AG08396 (cell line): ENCODE results near the gene LMAN2L.

ENCODE experiments used
- DNase-seq: peaks from one replicate; pipeline ENCODE4 v3.0.0; 2012; ENCODE audit warnings: low spot score, mixed read lengths

The LMAN2L gene

GRCh38 chr2:96703021-96703751 lies 36.7 kb downstream of the LMAN2L start:
- no peak for DNase-seq

- DNase-seq, result no peak
Measured at GRCh38 chr2:96702098-96702785, 37.6 kb downstream of the LMAN2L start.

- DNase-seq, result no peak
Measured at GRCh38 chr2:96701636-96702035, 38.2 kb downstream of the LMAN2L start.

GRCh38 chr2:96700086-96700485 lies 39.8 kb downstream of the LMAN2L start:
- DNase-seq, result no peak

- DNase-seq, result no peak
Measured at GRCh38 chr2:96699621-96700020, 40.2 kb downstream of the LMAN2L start.

DNA sequence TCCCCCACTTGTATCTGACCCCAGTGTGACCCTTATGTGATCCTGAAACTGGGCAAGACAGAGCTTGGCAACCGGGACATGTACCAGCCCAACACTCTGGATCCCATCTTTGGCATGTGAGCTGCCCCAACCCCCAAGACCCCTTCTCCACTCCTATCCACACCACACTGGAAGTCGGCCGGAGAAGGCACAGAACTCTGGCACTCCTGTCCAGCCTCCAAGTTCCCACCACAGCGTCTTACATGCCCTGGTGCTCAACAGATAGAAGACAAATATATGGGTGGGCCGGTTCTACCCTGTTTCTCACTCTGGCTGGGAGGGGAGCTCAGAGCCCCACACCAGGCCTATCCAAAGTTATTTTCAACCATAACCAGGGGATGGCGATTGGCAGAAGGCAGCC lies 40.8 kb downstream of the LMAN2L start:
- DNase-seq, result no peak

GRCh38 chr2:96698221-96698861 lies 41.5 kb downstream of the LMAN2L start:
- no peak for DNase-seq

GRCh38 chr2:96697476-96697875 lies 42.4 kb downstream of the LMAN2L start:
- DNase-seq, result no peak

- DNase-seq, result no peak
Measured at GRCh38 chr2:96695602-96696001, 44.3 kb downstream of the LMAN2L start.

GRCh38 chr2:96694816-96695455 lies 44.9 kb downstream of the LMAN2L start:
- DNase-seq, result no peak

DNA sequence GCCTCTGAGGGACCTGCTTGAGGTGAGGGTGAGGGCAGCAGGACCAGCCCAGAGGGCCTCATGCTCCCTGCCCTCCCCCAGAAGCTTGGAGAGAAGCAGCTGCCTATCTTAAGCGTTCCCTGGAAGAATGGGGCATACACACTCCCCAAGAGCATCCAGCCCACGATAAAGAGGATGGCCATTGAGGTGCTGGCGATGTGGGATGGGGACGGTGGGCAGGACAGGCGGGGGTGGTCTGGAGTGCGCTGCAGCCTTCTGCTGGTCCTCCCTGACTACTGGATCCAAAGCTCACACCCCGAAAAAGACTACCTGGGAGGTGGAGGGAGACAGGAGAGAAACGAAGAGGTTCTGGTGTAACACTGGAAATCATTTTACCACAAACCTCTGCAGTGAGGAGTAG lies 45.6 kb downstream of the LMAN2L start:
- no peak for DNase-seq

DNA sequence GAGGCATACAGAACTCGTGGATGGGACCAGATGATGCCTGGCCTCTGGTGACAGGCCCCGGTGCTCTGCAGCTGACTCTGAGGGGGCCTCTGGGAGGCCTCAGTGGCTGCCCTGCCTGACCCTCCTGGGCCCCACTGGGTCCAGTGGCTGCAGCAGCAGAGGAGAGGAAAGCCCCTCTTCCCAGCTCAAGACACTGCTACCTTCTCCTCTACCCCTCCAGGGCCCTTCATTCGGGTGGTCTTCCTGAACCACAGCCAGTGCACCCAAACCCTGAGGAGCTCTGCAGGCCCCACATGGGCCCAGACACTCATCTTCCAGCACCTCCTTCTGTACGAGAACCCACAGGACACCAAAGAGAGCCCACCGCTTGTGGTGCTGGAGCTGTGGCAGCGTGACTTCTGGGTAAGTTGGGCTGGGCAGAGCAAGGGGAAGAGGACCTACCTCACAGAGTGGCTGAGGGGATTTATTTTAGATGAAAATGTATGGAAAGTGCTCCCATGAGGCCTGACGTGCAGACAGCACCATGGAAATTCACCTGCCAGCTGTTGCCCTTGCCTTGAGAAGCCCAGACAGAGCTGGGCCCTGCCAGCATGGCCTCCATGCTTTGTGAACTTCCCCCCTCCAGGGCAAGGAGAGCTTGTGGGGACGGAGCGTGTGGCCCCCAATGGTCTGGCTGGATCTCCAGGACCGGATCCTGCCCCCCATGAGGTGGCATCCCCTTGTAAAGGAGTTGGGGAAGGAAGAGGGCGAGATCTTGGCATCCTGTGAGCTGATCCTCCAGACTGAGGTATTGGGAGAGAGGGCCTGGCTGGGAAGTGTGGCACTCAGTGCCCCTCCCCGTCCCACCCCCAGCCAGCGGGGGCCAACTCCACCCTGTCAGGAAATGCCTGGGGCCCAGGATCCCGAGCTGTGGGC lies 46.3 kb downstream of the LMAN2L start:
- no peak for DNase-seq

GRCh38 chr2:96692094-96692971 lies 47.5 kb downstream of the LMAN2L start:
- no peak for DNase-seq

GRCh38 chr2:96691022-96691612 lies 48.7 kb downstream of the LMAN2L start:
- DNase-seq, result no peak

DNA sequence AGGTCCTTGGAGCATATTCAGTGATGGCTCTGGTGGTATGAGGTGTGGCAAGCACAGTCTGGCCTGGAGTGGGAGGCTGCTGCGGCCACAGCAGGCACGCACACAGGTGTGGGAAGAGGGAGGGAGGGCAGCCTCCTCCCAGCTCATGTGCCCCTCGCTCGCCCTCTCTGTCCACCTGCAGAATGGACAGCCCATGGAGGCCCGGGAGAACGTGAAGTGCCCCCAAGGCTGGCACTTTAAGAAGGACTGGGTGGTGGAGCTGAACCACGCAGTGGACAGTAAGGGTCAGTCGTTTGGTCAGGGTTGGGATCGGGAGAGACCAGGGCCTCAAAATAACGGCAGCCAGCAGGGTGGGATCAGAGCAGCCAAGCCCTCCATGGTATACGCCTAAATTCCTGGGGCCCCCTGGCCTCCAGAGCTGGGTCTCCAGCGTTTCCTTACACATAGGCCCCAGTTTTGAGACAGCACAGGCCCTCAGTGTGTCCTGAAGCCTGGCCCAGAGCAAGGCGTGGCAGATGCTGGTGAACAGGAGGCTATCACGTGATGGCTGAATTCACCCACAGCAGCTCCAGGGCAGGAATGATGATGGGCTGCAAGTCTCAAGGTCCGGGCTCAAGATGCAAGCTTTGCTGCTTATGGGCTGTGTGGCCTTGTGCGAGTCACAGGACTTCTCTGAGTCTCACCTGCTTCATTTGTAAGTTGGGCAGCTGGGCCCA lies 49.4 kb downstream of the LMAN2L start:
- no peak for DNase-seq

GRCh38 chr2:96689431-96689991 lies 50.4 kb downstream of the LMAN2L start:
- DNase-seq, result no peak

GRCh38 chr2:96688649-96689430 lies 51.0 kb downstream of the LMAN2L start:
- DNase-seq, result no peak
